ENCODE measurements around the gene DPH5.

DPH5 gene

GRCh38 chr1:101030881-101031280 lies 5.3 kb upstream of the DPH5 start:
- no peak for DNase-seq

DNA sequence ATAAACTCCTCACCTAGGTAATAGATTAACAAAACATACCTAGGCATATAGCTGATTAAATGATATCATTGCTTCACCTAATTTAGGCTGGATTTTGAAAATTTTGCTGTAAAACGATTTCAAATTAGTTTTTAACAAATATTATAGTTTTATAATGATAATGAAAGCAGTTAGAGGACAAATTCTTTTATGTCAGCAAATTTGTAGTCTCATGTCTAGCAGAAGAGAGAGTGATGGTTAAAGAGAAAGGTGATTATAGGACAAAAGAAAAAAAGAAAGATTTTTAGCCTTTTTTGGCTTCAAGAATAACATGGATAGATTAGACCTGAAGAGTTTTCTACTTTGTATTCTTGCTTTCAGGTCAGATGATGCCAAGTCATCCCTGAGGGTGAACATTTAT lies 3.6 kb upstream of the DPH5 start:
- DNase-seq, result no peak

DNA sequence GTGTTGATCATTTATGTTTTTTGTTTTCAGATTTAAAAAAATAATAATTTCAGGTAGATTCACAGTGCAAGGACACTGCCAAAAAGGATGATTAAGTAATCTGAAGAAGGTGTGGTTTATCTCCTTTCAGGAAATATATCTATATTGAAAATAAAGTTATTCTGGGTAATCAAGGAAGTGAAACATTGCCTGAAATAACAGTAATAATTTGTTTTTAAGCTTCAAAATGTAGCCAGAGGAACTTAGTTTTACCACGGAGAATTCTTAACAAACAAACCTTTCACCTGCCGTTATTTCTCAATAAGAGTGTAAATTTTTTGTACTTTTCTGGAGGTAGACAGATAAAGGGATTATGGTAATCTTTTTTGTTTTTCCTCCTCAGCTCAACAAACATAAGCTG lies 2.9 kb upstream of the DPH5 start:
- no peak for DNase-seq

- DNase-seq, result no peak
Observed at GRCh38 chr1:101027194-101027772, 1.7 kb upstream of the DPH5 start.

- DNase-seq, result no peak
Observed at GRCh38 chr1:101026430-101026788, 825 bp upstream of the DPH5 start.

DNA sequence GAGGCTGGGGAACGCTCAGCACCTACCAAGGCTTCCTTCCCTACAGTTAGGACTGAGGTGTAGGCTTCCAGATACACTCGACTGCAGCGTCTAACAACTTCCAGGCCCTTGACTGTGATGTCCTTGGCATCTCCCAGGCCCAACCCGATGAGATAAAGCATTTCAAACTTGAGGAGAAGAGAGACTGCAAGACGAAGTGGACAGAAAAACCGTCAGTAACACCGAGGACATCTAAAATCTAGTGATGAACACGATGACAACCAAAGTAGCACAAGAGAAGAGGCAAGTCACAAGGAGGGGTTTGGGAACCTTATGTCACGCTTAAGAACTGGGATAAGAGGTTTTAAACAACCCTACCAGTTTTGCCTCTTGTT lies 314 bp downstream of the DPH5 start:
- no peak for DNase-seq

DNA sequence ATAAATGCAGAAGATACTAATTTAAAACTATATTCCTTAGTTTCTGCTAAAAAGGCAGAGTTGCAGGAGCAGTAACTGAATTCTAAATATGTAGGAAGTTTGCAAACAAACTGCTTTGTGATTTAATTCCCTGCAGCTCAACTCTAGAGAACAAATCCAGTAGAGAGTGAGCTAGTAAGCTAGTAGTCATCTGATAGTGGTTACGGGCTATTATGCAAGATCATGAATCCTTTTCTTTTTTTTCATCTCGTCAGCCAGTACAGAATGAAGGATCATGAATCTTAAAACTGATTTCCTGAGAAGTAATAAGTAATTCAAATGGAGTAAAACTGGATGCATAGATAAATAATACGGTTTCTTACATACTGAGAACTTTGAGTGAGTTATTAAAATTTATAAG lies 3.3 kb downstream of the DPH5 start:
- DNase-seq, result no peak

GRCh38 chr1:101017448-101017847 lies 8.1 kb downstream of the DPH5 start:
- no peak for DNase-seq

DNA sequence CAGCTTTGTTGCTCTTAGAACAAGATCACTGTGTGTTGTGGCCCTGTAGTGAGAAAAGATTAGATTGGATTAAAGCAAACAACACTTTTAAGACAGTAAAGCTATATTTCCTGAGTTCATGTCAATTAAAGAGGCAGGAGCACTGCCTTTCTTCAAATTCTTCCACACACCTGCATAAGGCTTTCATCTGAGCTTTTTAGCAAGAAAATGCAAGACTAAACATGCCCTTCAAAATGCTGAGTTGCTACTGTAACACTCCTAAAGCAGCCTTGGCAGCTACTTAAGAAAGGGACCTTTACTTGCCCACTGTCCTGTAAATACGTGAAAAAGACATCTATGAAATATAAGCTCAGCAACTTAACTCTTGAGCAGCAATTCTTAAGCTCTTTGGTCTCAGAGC lies 11.8 kb downstream of the DPH5 start:
- no peak for DNase-seq

GRCh38 chr1:101008229-101008834 lies 17.3 kb downstream of the DPH5 start:
- no peak for DNase-seq

DNA sequence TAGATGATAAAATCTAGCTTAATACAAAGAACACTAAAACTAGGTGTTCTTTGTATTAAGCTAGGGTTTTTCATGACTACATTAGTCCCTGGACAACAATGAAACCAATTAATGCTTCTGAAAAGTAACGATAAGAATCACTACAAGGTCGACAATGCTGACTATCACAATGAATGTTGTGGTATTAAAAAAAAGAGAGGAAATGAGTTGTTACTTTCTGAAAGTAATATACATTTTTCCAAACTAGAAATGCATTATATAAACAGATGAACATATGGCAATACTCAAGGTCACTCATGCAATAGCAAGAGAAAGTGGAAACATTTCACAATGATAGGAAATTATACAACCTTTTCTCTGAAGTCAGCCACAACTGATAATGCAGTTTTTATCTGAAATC lies 19.0 kb downstream of the DPH5 start:
- DNase-seq, result no peak

DNA sequence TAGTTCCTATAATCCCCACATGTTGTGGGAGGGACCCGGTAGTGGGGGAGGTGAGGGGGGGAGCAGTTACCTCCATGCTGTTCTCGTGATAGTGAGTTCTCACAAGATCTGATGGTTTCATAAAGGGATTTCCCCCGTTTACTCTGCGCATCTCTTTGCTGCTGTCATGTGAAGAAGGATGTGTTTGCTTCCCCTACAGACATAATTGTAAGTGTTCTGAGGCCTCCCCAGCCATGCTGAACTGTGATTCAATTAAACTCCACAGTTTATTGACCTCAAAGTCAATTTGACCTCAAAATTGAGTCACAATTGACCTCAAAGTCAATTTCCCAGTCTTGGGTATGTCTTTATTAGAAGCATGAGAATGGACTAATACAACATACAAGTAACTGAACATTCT lies 19.7 kb downstream of the DPH5 start:
- DNase-seq, result no peak

- no peak for DNase-seq
Observed at GRCh38 chr1:101005183-101005582, 20.4 kb downstream of the DPH5 start.

DNA sequence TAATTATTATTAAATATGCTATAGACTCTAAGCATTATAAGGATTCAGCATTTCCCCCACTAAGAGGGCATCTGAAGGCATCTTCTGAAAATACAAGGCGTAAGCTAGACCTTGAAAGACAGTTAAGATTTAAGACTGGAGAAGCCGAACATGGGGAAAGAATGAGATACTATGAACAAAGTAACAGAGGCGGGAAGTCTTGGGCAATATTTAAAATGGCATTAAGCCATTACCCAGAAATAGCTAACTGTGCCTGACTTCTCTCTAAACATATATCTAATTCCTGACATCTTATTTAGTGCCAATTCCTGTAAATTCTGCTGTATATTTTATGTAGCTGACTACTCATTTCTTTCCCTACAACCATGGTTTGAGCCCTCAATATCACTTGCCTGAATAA lies 20.9 kb downstream of the DPH5 start:
- no peak for DNase-seq

DNA sequence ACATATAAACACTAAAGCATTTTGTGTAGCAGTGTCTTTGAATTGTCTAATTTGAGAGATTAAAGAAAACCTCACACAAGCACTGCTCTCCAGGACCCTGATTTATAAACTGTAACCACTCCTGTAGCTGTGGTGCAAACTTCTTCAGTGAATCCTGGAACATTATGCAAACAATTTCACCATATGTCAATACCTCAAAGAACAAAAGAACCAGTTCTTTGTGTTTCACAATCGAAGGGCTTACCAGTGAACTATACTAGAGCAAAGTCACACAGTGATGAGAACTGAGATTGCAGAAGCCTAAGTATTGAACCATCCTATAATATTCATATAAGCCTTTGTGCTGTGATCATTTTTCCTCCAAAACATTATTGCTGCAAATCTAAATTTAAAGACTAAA lies 21.5 kb downstream of the DPH5 start:
- no peak for DNase-seq

GRCh38 chr1:101003012-101003650 lies 22.5 kb downstream of the DPH5 start:
- no peak for DNase-seq

DNA sequence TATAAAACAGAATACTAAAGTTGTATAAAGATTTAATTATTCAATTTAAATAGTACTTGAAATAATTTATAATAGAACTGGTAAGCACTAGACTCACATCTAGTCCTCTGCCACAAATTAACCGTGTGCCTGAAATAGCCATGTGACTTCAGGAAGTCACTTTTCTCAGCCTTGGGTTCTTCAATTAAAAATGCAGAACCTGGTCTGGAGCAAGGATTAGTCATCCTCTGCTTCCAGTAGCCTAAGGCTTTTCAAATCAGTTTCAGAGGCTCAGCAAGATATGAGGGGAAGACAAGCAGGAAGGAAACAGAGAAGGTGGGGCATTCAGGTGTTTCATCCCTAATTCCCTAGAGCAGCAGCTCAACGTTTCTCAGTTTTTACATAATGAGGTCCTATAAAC lies 23.0 kb downstream of the DPH5 start:
- no peak for DNase-seq

DNA sequence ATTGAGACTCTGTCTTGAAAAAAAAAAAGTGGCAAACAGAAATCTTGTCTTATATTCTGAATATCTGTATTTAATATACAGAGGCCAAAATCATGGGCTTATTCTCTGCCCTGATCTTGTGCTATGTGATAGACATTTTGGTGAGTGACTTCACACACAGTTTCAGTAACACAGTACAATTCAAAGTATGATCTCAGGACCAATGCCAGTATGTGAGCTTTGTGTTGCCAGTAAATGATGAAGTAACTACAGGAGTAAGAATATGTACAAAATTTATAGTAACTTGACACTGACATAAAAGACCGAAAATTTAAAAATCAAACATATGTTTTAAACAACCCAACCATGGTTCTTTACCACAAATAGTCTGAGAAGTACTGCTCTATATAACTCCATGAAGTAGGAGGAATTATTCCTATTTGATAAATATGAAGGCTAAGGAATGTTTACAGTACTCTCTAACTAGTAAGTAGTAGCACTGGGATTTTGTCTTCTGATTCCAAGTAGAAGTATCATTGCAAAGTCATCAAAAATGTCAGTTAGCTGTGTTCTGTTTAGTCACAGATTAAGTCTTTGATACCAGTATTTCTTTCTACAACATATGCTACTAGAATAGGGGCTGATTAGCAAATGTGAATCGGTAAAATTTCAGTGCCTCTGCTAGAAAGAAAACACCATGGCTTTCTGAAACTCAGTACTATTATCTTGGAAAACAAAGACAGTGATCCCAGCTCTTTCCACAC lies 25.3 kb downstream of the DPH5 start:
- no peak for DNase-seq

GRCh38 chr1:100998426-100998825 lies 27.2 kb downstream of the DPH5 start:
- no peak for DNase-seq

DNA sequence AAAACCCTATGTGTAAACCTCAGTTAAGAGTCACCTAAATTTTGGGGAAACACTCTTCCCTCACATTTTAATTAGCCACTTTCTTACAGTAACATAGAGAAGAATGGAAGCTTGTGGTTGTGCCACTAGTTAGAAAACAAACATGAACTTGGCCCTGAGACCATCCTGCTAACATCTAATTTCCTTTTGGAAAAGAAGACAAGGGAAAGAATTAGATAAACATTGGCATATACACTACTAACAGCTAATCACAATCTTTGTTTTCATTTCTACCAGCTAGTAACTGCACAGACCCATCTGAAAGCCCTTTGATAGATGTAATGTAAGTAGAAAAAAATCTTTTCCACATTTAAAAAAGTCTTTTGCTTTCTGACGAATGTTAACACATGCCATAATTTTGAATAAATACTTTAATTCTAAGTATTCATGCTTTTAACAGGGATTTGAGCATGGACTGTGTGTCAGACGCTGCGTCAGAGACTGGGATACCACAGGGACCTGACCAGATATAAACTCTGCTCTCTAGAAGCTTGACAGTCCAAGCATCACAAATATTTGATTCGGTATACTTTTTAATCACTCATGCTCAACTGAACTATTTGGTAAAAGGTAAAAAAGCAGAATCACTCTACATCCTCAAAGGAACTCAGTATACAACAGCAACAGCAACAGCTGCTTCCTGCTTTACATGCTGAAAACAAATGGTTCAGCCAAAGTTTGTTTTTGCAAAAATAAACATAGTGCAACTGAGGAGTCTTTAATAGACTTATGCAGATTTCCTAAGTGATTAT lies 30.2 kb downstream of the DPH5 start:
- DNase-seq, result no peak

GRCh38 chr1:100989306-100990077 lies 36.1 kb downstream of the DPH5 start:
- no peak for DNase-seq

GRCh38 chr1:100988121-100988520 lies 37.5 kb downstream of the DPH5 start:
- no peak for DNase-seq

GRCh38 chr1:100982793-100983192 lies 42.8 kb downstream of the DPH5 start:
- DNase-seq, result no peak
